HEK293 (cell line): ENCODE measurements around the gene STN1.
"Not testable (repeated sequence)": the region's sequence is repeated elsewhere in the genome, so short reads cannot be mapped to it uniquely, and the experiment has no call there.

ENCODE experiments used
- CTCF ChIA-PET: fragments of 350-600 bp; formaldehyde crosslinking; extraction: SDS; loops from one replicate; lab custom pipeline; 2021; ENCODE audit warnings: antibody characterized with exemption; lab: Yijun Ruan, JAX
- POLR2A ChIA-PET: fragments of 300-600 bp; formaldehyde crosslinking; extraction: SDS; loops from one replicate; lab custom pipeline; 2020; ENCODE audit warnings: antibody characterized with exemption, inconsistent platforms; lab: Yijun Ruan, JAX
- H3K27ac ChIP-seq: fragments of 200-500 bp; sonication (Bioruptor generic); 2 replicates; pipeline ENCODE4 v1.5.1; 2014; ENCODE audit warnings: low read depth, low read length, control low read depth, inconsistent platforms; ENCODE audit errors: extremely low read depth
- H3K36me3 ChIP-seq, 2 experiments: fragments of 200-500 bp in 1 of 2; sonication (Bioruptor generic) in 1 of 2; 1 replicate in 1 of 2; 2 replicates in 1 of 2; pipeline ENCODE4 v1.5.1; 2014 to 2017; ENCODE audit warnings: inconsistent platforms in 2 of 2, low read length in 2 of 2; ENCODE audit not compliant: control insufficient read depth in 2 of 2, insufficient read depth in 1 of 2
- H3K4me1 ChIP-seq: fragments of 200-500 bp; sonication (Bioruptor generic); 2 replicates; pipeline ENCODE4 v1.5.1; 2014; ENCODE audit warnings: mild to moderate bottlenecking, low read length, inconsistent platforms; ENCODE audit not compliant: control insufficient read depth, insufficient read depth
- H3K4me3 ChIP-seq: 2 replicates; pipeline ENCODE4 v1.5.1; 2011; ENCODE audit warnings: low read depth, mild to moderate bottlenecking, control low read depth, low read length, moderate library complexity
- H3K9me3 ChIP-seq: fragments of 200-500 bp; sonication (Bioruptor generic); 2 replicates; pipeline ENCODE4 v1.5.1; 2014; ENCODE audit warnings: low read depth, low read length, inconsistent platforms; ENCODE audit not compliant: control insufficient read depth, insufficient read depth
- GLI2 ChIP-seq: fragments of 450-650 bp; formaldehyde crosslinking; IDR thresholded peaks from 2 replicates; pipeline ENCODE4; 2017; ENCODE audit warnings: missing biosample characterization, missing genetic modification characterization, low read depth, borderline replicate concordance
- KLF1 ChIP-seq: fragments of 450-650 bp; formaldehyde crosslinking; IDR thresholded peaks from 2 replicates; pipeline ENCODE4 v1.5.1; 2016; ENCODE audit warnings: missing biosample characterization, missing genetic modification characterization
- MYNN ChIP-seq: fragments of 450-650 bp; formaldehyde crosslinking; IDR thresholded peaks from 2 replicates; pipeline ENCODE4 v1.5.1; 2016; ENCODE audit warnings: missing biosample characterization, missing genetic modification characterization, borderline replicate concordance
- SCRT2 ChIP-seq: fragments of 450-650 bp; formaldehyde crosslinking; IDR thresholded peaks from 2 replicates; pipeline ENCODE4 v1.5.1; 2016; ENCODE audit warnings: missing biosample characterization, missing genetic modification characterization
- ZBTB20 ChIP-seq: fragments of 450-650 bp; formaldehyde crosslinking; IDR thresholded peaks from 2 replicates; pipeline ENCODE4 v1.5.1; 2016; ENCODE audit warnings: missing biosample characterization, missing genetic modification characterization
- ZNF132 ChIP-seq: fragments of 450-650 bp; formaldehyde crosslinking; IDR thresholded peaks from 2 replicates; pipeline ENCODE4 v1.5.1; 2017; ENCODE audit warnings: missing biosample characterization, missing genetic modification characterization, borderline replicate concordance
- ZNF248 ChIP-seq: fragments of 450-650 bp; formaldehyde crosslinking; IDR thresholded peaks from 2 replicates; pipeline ENCODE4 v1.5.1; 2017; ENCODE audit warnings: missing biosample characterization, missing genetic modification characterization
- ZNF416 ChIP-seq: fragments of 450-650 bp; formaldehyde crosslinking; IDR thresholded peaks from 2 replicates; pipeline ENCODE4 v1.5.1; 2016; ENCODE audit warnings: missing biosample characterization, missing genetic modification characterization
- ZNF514 ChIP-seq: fragments of 450-650 bp; formaldehyde crosslinking; IDR thresholded peaks from 2 replicates; pipeline ENCODE4 v1.5.1; 2016; ENCODE audit warnings: missing biosample characterization, missing genetic modification characterization
- ZNF558 ChIP-seq: fragments of 450-650 bp; formaldehyde crosslinking; IDR thresholded peaks from 2 replicates; pipeline ENCODE4 v1.5.1; 2016; ENCODE audit warnings: missing biosample characterization, missing genetic modification characterization
- ZNF580 ChIP-seq: fragments of 450-650 bp; formaldehyde crosslinking; IDR thresholded peaks from 2 replicates; pipeline ENCODE4 v1.5.1; 2016; ENCODE audit warnings: missing biosample characterization, missing genetic modification characterization
- ZNF596 ChIP-seq: fragments of 450-650 bp; IDR thresholded peaks from 2 replicates; pipeline ENCODE4 v1.5.0; 2018; ENCODE audit warnings: missing biosample characterization, mild to moderate bottlenecking, missing genetic modification characterization, moderate library complexity
- ZNF670 ChIP-seq: fragments of 450-650 bp; formaldehyde crosslinking; IDR thresholded peaks from 2 replicates; pipeline ENCODE4 v1.5.1; 2016; ENCODE audit warnings: missing biosample characterization, missing genetic modification characterization, low read depth
- ZSCAN18 ChIP-seq: fragments of 450-650 bp; formaldehyde crosslinking; IDR thresholded peaks from 2 replicates; pipeline ENCODE4 v1.5.1; 2016; ENCODE audit warnings: missing biosample characterization, missing genetic modification characterization

STN1 gene

GRCh38 chr10:103845972-103846371 lies 72.0 kb downstream of the STN1 start:
- ChIA-PET POLR2A (no interaction called here), CTCF (interaction anchor here (0.7 to 2.0 kb wide), 3 partner anchors 18 to 159 kb away, joined by 3 to 8 read pairs (median 5); no protein-coding TSS in a partner anchor)
- no peak overlapping the region for H3K4me3 ChIP-seq
- no peak overlapping the region for H3K27ac ChIP-seq
- H3K9me3 ChIP-seq = no peaks in the 10 kb centered on the region
- no peaks in the 10 kb centered on the region for H3K4me1 ChIP-seq
- TF ChIP-seq KLF1 (tag by site-specific recombination) (peak; percentile 34; the same call in 1 of the 2 replicates), ZNF248 (tag by site-specific recombination) (no peak)
- no peaks in the 10 kb centered on the region for H3K36me3 ChIP-seq

GRCh38 chr10:103845346-103845745 lies 72.6 kb downstream of the STN1 start:
- H3K4me3 ChIP-seq, H3K4me1 ChIP-seq, H3K27ac ChIP-seq, POLR2A ChIA-PET, H3K36me3 ChIP-seq, H3K9me3 ChIP-seq: not testable (repeated sequence)
- CTCF ChIA-PET = interaction anchor here (2.0 kb wide), 1 partner anchor 133 kb away, joined by 5 read pairs; no protein-coding TSS in a partner anchor

GRCh38 chr10:103843854-103844570 lies 74.0 kb downstream of the STN1 start:
- ChIA-PET POLR2A (no interaction called here), CTCF (no interaction called here)
- Histone ChIP-seq H3K4me1 (peaks cover 3% of the 10 kb centered on the region; the same call in 1 of the 2 replicates), H3K36me3 (no peaks in the 10 kb centered on the region), H3K9me3 (no peaks in the 10 kb centered on the region)
- TF ChIP-seq SCRT2 (tag by site-specific recombination) (no peak), ZNF132 (tag by site-specific recombination) (no peak), ZNF514 (tag by site-specific recombination) (no peak), ZSCAN18 (no peak)
- TF ChIP-seq, all 188 proteins: peak for 0
- no peak overlapping the region for H3K27ac ChIP-seq
- H3K4me3 ChIP-seq = no peak overlapping the region

GRCh38 chr10:103843045-103843444 lies 74.9 kb downstream of the STN1 start:
- Histone ChIP-seq H3K4me3 (no peak overlapping the region), H3K36me3 (no peaks in the 10 kb centered on the region)
- CTCF ChIA-PET = interaction anchor here (0.6 to 1.9 kb wide), 3 partner anchors 8 to 401 kb away, joined by 3 to 8 read pairs (median 3); no protein-coding TSS in a partner anchor
- TF ChIP-seq ZNF558 (tag by site-specific recombination) = no peak
- TF ChIP-seq ZNF596 (tag by site-specific recombination) = no peak
- TF ChIP-seq ZNF670 (tag by site-specific recombination) = no peak
- no peak for TF ChIP-seq MYNN (tag by site-specific recombination)
- no peak for TF ChIP-seq ZBTB20
- no peak for TF ChIP-seq GLI2 (tag by site-specific recombination)
- no peak for TF ChIP-seq ZNF580 (tag by site-specific recombination)
- TF ChIP-seq ZNF416 (tag by site-specific recombination) = no peak
- TF ChIP-seq, all 188 proteins: peak for 0
- POLR2A ChIA-PET = no interaction called here
- H3K9me3 ChIP-seq = no peaks in the 10 kb centered on the region
- peaks cover 3% of the 10 kb centered on the region; the same call in 1 of the 2 replicates for H3K4me1 ChIP-seq
- no peak overlapping the region for H3K27ac ChIP-seq
